Uterus (tissue), 2 donors: Measurements from ENCODE around the gene ENOX2.

Source experiments
- CTCF ChIP-seq, 4 experiments: fragments of 200-600 bp in 2 of 4; fragments of 450-650 bp in 2 of 4; sonication (generic) in 2 of 4; IDR thresholded peaks; one replicate each; pipeline ENCODE4 v1.5.1; 2016 to 2019; ENCODE audit warnings: antibody characterized with exemption in 4 of 4, mild to moderate bottlenecking in 2 of 4, moderate library complexity in 1 of 4
- POLR2A ChIP-seq, 2 donors: fragments of 450-650 bp; IDR thresholded peaks; one replicate each; pipeline ENCODE4 v1.6.1; 2016; ENCODE audit warnings: antibody characterized with exemption in 2 of 2, mild to moderate bottlenecking in 1 of 2, moderate library complexity in 1 of 2

DNA sequence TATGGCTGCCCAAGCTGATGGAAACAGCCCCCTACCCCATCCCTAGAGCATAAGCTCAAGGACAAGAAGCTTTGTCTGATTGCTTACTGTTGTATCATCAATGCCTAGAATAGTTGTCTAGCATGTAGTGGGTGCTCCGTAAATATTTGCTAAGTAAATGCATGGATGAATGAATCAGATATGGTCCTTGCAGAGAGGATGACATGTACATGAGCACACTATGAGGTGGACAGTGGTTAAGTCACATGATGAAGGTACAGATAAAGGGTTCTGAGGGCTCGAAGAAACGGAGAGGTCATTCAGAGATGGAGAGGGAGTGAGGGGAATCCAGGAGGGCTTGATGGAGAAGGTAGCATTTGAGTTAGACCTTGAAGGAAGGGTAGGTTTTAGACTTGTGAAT is 287.1 kb downstream of the ENOX2 start:
- TF ChIP-seq CTCF (IDR thresholded peaks at IDR 0.05) (no peak), POLR2A (IDR thresholded peaks at IDR 0.05) (no peak)
